ENCODE data around the gene NPAS4. TPM values are rescaled to one million over a fixed set of nuclear protein-coding genes. Genes with fewer than 3 reads are reported as not detected.
"Not testable (repeated sequence)": the region's sequence is repeated elsewhere in the genome, so short reads cannot be mapped to it uniquely, and the experiment has no call there.

Gene NPAS4
- total RNA-seq: under 1 TPM in 1 of 4 donors, not detected in 3; 0.42 TPM

- no peak within 1 kb of the TSS for H3K4me3 ChIP-seq
- 2 to 5% methylated on average over 47 to 53 of the region's 71 CpGs for WGBS, 2 donors
- no peak for TF ChIP-seq EP300 (IDR thresholded peaks at IDR 0.05)
- TF ChIP-seq CTCF (IDR thresholded peaks at IDR 0.05): no peak
- TF ChIP-seq POLR2A (IDR thresholded peaks at IDR 0.05): no peak
- DNase-seq (ENCODE audit: low spot score in 2 of 2): no peak
- H3K27ac ChIP-seq: no peak within 1 kb of the TSS
- H3K36me3 ChIP-seq: no peaks in the 10 kb centered on the region
- no peaks in the 10 kb centered on the region for H3K9me3 ChIP-seq
- H3K27me3 ChIP-seq: peaks cover 0 to 32% of the 10 kb centered on the region in 2 donors
- peaks cover 0 to 15% (median 4%) of the 10 kb centered on the region in 4 donors for H3K4me1 ChIP-seq
Measured at GRCh38 chr11:66420671-66421476, at the start of gene NPAS4. Gene NPAS4, plus strand, starts transcription at chr11:66421035. Its CDS starts 145 bp downstream, at chr11:66421180.

- WGBS, 2 donors: 0 to 1% methylated on average over 29 to 47 of the region's 72 CpGs
- no peak for DNase-seq (ENCODE audit: low spot score in 2 of 2)
Measured at GRCh38 chr11:66371627-66372415, 49.0 kb upstream of the NPAS4 start, which contains the start of gene SLC29A2. Gene SLC29A2, minus strand, starts transcription at chr11:66371760. Its CDS starts 169 bp downstream, at chr11:66371591.

GRCh38 chr11:66373265-66373664 lies 47.6 kb upstream of the NPAS4 start:
- H3K4me1 ChIP-seq: peaks cover 0 to 21% (median 7%) of the 10 kb centered on the region in 4 donors
- H3K36me3 ChIP-seq: no peaks in the 10 kb centered on the region
- no peak overlapping the region for H3K27ac ChIP-seq
- H3K27me3 ChIP-seq: peaks cover 0 to 78% of the 10 kb centered on the region in 2 donors
- WGBS, 2 donors: 53 to 67% methylated on average over 5 of the region's 5 CpGs
- TF ChIP-seq POLR2A (IDR thresholded peaks at IDR 0.05) (no peak), EP300 (IDR thresholded peaks at IDR 0.05) (no peak), CTCF (IDR thresholded peaks at IDR 0.05) (no peak)
- no peak overlapping the region for H3K4me3 ChIP-seq
- DNase-seq (ENCODE audit: low spot score in 2 of 2): no peak
- no peaks in the 10 kb centered on the region for H3K9me3 ChIP-seq

More at GRCh38 chr11:66371627-66372415, 49.0 kb upstream of the NPAS4 start, which contains the start of gene SLC29A2:
- Histone ChIP-seq H3K27me3 (peaks cover 0 to 68% of the 10 kb centered on the region in 2 donors), H3K4me3 (peak within 1 kb of the TSS; percentile 43 to 67 (median 66)), H3K27ac (peak within 1 kb of the TSS in 2 of 4 donors; percentile 18 to 66), H3K36me3 (no peaks in the 10 kb centered on the region), H3K4me1 (peaks cover 0 to 21% (median 7%) of the 10 kb centered on the region in 4 donors), H3K9me3 (no peaks in the 10 kb centered on the region)
- TF ChIP-seq EP300 (IDR thresholded peaks at IDR 0.05) (no peak), CTCF (IDR thresholded peaks at IDR 0.05) (no peak), POLR2A (IDR thresholded peaks at IDR 0.05) (no peak)

DNA sequence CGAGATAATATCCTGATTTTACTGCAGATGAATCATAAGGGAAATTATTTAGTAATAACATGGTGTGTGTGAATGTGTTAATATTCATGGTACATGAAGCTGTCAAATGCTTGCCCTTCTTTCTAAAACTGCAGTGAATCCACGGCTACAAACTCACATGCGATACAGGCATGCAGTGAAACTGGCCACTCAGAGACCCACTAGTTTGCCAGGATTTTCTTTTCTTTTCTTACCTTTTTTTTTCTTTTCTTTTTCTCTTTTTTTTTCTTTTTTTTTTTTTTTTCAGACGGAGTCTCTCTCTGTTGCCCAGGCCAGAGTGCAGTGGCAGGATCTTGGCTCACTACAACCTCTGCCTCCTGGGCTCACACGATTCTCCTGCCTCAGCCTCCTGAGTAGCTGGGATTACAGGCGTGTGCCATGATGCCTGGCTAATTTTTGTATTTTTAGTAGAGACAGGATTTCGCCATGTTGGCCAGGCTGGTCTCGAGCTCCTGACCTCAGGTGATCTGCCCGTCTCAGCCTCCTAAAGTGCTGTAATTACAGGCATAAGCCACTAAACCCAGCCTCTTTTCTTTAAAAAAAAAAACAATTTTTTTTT lies 47.0 kb upstream of the NPAS4 start:
- not testable (repeated sequence) for H3K36me3 ChIP-seq; H3K4me3 ChIP-seq; H3K27ac ChIP-seq; H3K9me3 ChIP-seq; DNase-seq (ENCODE audit: low spot score in 2 of 2)
- 77 to 78% methylated on average over 9 of the region's 9 CpGs for WGBS, 2 donors
- peaks cover 0 to 21% (median 7%) of the 10 kb centered on the region in 4 donors for H3K4me1 ChIP-seq
- H3K27me3 ChIP-seq: peaks cover 0 to 77% of the 10 kb centered on the region in 2 donors

DNA sequence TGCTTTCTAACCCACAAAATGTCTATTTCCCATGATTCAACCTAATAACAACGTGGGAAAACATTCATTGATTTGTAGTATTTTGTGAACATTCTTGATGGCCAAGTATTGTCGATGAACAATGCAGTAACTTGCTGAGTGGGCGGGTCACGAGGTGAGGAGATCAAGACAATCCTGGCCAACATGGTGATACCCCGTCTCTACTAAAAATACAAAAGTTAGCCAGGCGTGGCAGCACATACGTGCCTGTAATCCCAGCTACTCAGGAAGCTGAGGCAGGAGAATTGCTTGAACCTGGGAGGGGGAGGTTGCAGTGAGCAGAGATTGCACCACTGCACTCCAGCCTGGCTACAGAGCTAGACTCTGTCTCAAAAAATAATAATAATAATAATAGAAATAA lies 40.6 kb upstream of the NPAS4 start:
- not testable (repeated sequence) for H3K27ac ChIP-seq; H3K9me3 ChIP-seq; H3K4me3 ChIP-seq; H3K36me3 ChIP-seq; DNase-seq (ENCODE audit: low spot score in 2 of 2); H3K4me1 ChIP-seq
- WGBS, 2 donors: 18 to 24% methylated on average over 7 of the region's 7 CpGs
- peaks cover 0 to 32% of the 10 kb centered on the region in 2 donors for H3K27me3 ChIP-seq

DNA sequence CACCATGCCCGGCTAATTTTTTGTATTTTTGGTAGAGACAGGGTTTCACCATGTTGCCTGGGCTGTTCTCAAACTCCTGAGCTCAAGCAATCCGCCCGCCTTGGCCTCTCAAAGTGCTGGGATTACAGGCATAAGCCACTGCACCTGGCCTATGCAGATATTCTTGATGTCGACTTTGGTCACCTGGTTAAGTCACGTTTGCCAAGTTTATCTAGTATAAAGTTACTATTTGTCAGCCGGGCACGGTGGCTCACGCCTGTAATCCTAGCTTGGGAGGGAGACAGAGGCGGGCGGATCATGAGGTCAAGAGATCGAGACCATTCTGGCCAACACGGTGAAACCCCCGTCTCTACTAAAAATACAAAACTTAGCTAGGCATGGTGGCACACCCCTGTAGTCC lies 36.5 kb upstream of the NPAS4 start:
- not testable (repeated sequence) for H3K36me3 ChIP-seq; H3K4me3 ChIP-seq; H3K4me1 ChIP-seq; H3K9me3 ChIP-seq; DNase-seq (ENCODE audit: low spot score in 2 of 2); H3K27ac ChIP-seq
- WGBS, 2 donors: 84 to 87% methylated on average over 13 of the region's 13 CpGs
- H3K27me3 ChIP-seq: peaks cover 0 to 17% of the 10 kb centered on the region in 2 donors
